GM19324 (cell line): Measurements from ENCODE around the gene TNFAIP2.

Experiments used
- ATAC-seq: cut with Tn5 transposase; IDR thresholded peaks from one replicate; pipeline ENCODE4 v1.9.1; 2021; ENCODE audit warnings: mild to moderate bottlenecking, moderate library complexity; ENCODE audit not compliant: unreplicated experiment, low FRiP score

TNFAIP2 gene

DNA sequence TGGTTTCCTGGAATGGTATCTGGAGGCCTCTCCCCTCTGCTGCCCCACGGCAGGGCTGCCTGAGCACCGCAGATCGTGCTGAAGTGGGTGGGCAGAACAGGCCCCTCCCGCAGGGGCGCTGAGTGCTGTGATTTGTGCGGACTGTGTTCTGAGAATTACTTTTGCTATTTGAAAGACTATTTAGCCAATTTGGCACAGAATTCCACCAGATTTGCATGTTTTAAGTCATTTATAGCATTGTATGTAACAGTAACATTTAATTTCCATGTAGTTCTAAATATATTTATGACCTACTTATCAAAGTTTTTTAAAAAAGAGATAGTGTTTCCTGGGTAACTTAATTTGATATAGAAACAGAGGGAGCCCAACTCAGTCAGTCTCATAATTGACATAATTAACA, 55.3 kb downstream of the TNFAIP2 start:
- ATAC-seq = no peak

- ATAC-seq = no peak
These were observed 55.8 kb downstream of the TNFAIP2 start for GRCh38 chr14:103179094-103179493.

DNA sequence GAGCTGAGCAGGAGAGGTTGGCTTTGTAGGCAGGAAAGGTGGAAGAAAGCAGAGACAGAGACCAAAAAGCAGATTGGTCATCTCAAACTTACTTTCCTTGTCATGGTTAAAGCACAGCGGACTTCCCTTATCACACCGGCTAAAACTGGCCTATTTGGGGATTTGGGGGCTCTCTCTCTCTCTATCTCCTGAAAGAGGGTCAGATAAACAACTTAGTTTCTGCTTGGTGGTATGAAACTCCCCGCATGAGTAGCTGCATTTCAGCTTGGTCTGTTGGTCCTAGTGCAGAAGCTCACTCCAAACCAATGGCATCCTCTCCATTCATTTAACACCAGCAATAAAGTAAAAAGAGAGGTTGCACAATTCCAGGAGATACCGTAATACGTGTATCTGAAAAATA, 57.1 kb downstream of the TNFAIP2 start:
- ATAC-seq = no peak

DNA sequence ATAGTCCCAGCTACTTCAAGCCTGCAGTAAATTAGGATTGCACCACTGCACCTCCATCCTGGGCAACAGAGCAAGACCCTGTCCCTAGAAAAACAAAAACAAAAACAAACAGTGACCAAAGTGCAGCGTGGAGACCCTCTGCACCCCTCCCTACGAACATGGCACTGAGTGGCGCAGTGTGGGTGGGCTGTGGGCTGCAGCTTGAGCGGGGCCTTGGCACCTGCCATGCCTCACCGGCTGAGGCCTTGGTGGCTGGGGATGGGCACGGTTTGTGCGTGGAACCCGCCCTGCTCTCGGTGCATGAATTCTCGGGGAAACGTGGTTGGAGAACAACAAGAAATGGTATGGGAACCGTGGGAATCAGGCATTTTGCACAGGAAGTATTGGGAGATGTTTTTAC, 60.8 kb downstream of the TNFAIP2 start:
- ATAC-seq = no peak

DNA sequence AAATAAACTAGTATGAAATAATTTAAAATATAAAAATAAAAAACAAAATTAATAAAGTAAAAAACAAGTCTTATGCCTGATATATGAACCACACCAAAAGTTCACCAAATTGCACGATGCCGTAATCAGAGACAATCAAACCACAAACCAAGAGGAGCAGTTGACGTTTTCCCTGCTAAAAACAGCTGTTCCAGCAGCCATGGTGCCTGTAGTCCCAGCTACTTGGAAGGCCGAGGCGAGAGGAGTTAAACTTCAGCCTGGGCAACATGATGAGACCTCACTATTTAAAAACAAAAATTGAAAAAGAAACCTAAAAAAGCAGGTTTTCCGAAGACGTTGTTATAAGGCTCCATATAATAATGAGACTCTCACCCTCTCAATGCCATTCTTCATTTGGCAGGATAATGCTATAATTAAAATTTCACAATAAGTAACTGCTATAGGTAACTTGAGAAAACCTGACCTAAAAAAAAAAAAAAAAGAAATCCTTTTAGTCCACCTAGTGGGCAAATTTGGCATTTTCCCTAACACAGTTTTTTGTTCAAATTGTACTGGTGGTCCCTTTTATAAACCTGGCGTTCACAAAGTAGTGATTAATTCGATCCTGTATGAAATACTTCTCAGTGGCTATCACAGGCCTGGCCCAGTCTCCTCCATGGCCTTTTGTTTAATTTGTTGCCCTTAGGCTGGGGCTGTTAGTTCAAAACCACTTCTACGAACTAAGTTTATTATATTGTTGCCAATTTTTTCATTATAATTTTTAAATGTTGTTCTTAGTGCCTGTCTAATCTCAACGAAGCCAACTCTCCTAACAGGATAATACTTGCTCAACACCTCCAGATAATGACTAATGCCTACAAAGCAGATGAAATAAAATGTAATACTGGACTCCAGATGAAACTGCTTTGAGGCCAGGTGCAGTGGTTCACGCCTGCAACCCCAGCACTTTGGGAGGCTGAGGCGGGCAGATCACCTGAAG, 62.1 kb downstream of the TNFAIP2 start:
- no peak for ATAC-seq

- ATAC-seq = no peak
These were observed 63.1 kb downstream of the TNFAIP2 start for GRCh38 chr14:103186241-103186822.
